Fibroblast of the aortic adventitia (primary cell): Measurements from ENCODE around the gene AUP1. TPM values are rescaled to one million over a fixed set of nuclear protein-coding genes. Genes with fewer than 3 reads are reported as not detected.

Source experiments
- DNase-seq: peaks from one replicate; pipeline ENCODE4 v3.0.0-alpha.2; 2010; ENCODE audit warnings: low read depth
- H3K4me3 ChIP-seq: 2 replicates; pipeline ENCODE4 v1.5.1; 2011; ENCODE audit warnings: low read depth, mild to moderate bottlenecking, control low read depth, low read length, moderate library complexity
- CTCF ChIP-seq: IDR thresholded peaks from 2 replicates; pipeline ENCODE4 v1.5.1; 2011; ENCODE audit warnings: mild to moderate bottlenecking, low read length, control low read depth, inconsistent platforms; ENCODE audit not compliant: insufficient read depth
- total RNA-seq: library from RNA; depleted of rRNA; stranded (reverse); fragments of >200 nt; gene quantifications from 2 replicates; pipeline ENCODE4 v1.2.3, GENCODE V29; 2012; ENCODE audit warnings: low replicate concordance

Gene AUP1
- total RNA-seq, 1 donor = 88.0 TPM

DNA sequence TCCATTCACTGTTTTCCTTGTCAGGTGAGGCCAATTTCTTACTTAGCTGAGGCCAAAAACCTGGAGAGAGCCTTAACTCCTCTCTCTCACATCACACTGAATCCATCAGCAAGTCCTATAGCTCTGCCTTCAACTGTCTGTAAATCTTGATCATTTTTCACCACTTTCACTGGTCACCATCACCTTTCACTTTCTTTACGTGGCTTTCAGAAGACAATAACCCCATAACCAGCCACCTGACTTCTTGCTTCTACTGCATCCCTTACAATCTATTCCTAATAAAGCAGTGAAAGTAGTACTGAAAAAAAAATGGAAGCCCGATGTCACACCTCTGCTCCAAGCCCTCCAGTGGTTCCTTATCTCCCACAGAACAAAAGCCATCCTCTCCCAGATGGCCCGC, 16.5 kb upstream of the AUP1 start:
- no peak for DNase-seq
- TF ChIP-seq CTCF = no peak
- no peak overlapping the region for H3K4me3 ChIP-seq

DNA sequence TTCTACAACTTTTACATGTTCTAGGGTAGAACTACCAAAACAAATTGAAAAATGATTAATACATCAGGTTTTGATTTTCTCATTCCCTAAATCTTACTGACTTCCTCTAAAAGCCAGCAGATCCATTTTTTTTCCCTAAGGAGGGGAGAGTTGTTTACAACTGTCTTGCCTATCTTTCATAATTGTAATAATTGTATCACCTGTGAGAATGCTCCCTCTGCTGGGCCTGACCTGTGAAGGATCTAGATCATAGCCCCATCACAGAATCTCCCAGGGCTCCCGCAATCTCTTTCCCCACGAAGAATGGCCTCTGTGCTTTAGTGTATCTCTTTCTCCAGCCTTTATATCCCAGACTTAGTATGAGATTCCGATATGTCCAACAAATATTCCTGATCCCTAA, 15.1 kb upstream of the AUP1 start:
- no peak overlapping the region for H3K4me3 ChIP-seq
- no peak for TF ChIP-seq CTCF
- no peak for DNase-seq

- TF ChIP-seq CTCF = no peak
- no peak for DNase-seq
- H3K4me3 ChIP-seq = no peak overlapping the region
Observed at GRCh38 chr2:74542978-74543377, 13.5 kb upstream of the AUP1 start.

DNA sequence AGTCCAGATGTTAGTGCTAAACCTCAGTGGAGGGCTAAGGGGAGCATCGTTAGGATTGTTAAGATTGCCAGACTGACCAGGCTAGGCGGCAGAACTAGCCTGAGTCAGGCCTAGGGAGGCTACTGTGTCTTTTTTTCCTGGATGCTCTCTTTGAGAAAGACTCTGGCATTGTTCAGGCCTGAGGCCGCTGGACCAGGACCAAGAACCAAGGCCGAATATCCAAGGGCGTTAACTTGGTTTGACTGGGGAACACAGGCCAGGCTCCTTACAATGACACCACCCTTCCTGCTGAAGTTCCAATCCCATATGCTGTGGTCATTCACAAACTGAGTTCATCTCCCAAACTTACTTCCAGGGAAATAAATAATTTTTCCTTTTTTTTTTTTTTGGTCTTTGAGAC, 10.8 kb upstream of the AUP1 start:
- DNase-seq = peak; percentile 92
- no peak for TF ChIP-seq CTCF
- H3K4me3 ChIP-seq = no peak overlapping the region

DNA sequence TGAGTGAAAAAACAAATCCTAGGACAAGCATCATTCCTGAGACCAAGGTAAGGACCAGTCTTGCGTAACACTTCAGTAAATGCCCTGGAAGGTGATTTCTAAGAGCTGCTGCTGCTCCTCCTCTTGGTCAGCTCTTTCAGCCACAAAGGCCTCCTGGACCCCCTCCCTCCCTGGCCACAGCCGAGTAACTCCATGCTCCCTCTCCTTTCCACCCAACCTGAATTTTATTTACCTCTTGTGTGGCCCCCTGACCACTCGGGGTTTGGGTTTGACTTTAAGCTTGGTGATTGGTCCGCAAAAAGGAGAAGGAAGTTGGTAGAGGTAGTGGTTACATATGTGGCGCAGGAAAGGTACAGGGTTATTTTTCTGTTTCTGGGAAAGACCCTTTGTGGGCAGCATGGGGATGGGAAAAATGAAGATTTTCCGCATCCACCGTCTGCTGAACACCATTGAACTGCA, 9.4 kb upstream of the AUP1 start:
- no peak for DNase-seq
- no peak overlapping the region for H3K4me3 ChIP-seq
- TF ChIP-seq CTCF = no peak

- DNase-seq = peak; percentile 65
- no peak for TF ChIP-seq CTCF
Observed at GRCh38 chr2:74537140-74537539, 7.6 kb upstream of the AUP1 start.

DNA sequence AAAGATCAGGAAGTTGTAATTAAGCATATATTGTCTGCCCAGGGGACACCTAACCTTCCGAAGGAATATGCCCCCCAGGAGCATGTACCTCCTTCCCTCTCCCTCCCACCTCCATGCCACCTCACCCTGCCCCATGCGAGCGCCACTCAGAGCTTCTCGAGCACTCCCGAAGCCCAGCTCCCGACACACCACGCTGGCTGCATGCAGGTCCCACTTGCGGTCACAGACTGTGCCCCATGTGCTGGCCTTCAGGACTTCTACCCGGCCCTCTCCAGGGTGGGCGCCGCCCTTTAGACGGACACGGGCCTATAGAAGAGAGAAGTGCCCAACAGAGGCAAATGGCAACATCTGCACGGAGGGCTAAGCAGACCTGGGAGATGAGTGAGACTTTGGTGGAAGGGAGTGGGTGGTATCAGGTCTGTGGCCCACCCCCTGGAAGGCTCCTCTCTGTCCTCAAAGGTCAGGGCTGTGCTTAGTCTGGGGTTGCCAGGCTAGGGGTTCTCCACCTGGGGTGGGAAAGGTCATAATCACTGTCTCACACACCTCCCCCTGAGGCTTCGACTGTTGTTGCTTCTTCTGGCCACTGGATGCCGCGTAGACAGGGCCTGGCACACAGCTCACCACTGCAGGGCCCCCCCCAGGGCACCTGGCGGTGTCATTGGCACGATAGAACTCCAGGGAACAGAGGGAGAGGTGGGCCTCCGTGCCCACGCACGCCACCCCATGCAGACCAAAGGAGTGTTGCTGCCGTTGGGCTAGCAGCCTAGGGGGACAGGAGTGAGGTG, 6.9 kb upstream of the AUP1 start:
- DNase-seq = no peak
- no peak overlapping the region for H3K4me3 ChIP-seq
- no peak for TF ChIP-seq CTCF

More at GRCh38 chr2:74537140-74537539, 7.6 kb upstream of the AUP1 start:
- H3K4me3 ChIP-seq = no peak overlapping the region
